AG04450 (cell line): ENCODE data around the gene PAWR. TPM values are rescaled to one million over a fixed set of nuclear protein-coding genes. Genes with fewer than 3 reads are reported as not detected.
"Not testable (repeated sequence)": the region's sequence is repeated elsewhere in the genome, so short reads cannot be mapped to it uniquely, and the experiment has no call there.

Experiments
- CTCF ChIA-PET: fragments of 300-600, 350-600 bp; formaldehyde crosslinking; extraction: SDS; loops from one replicate; lab custom pipeline; 2022; ENCODE audit warnings: antibody characterized with exemption, inconsistent platforms; lab: Charles Lee
- POLR2A ChIA-PET: fragments of 350-600 bp; formaldehyde crosslinking; extraction: SDS; loops from one replicate; lab custom pipeline; 2021; ENCODE audit warnings: antibody characterized with exemption, inconsistent platforms; lab: Yijun Ruan, JAX
- DNase-seq: peaks from one replicate; pipeline ENCODE4 v3.0.0-alpha.2; 2011; ENCODE audit warnings: low read depth, low spot score
- H3K27ac ChIP-seq: one replicate; pipeline ENCODE4 v1.5.1; 2012; ENCODE audit warnings: low read depth, low read length, control low read depth
- H3K27me3 ChIP-seq: one replicate; pipeline ENCODE4 v1.6.0; 2012; ENCODE audit warnings: low read length; ENCODE audit not compliant: control insufficient read depth, insufficient read depth
- H3K4me3 ChIP-seq: 2 replicates; pipeline ENCODE4 v1.5.1; 2011; ENCODE audit warnings: mild to moderate bottlenecking, low read depth, low read length, control low read depth
- H3K9me3 ChIP-seq: 2 replicates; pipeline ENCODE4 v1.5.1; 2012; ENCODE audit warnings: low read length; ENCODE audit not compliant: control insufficient read depth, insufficient read depth
- polyA plus RNA-seq: library from polyadenylated mRNA; depleted of rRNA; stranded (reverse); fragments of >200 nt; gene quantifications from 2 replicates; pipeline ENCODE4 v1.2.3, GENCODE V29; 2011
- TF ChIP-seq, protein P1 (sequence below): IDR thresholded peaks from 2 replicates; pipeline ENCODE4 v1.5.1; 2011; ENCODE audit warnings: low read depth, low read length, control low read depth, inconsistent platforms

Gene PAWR
- polyA plus RNA-seq, 1 experiment, result 15.7 TPM

DNA sequence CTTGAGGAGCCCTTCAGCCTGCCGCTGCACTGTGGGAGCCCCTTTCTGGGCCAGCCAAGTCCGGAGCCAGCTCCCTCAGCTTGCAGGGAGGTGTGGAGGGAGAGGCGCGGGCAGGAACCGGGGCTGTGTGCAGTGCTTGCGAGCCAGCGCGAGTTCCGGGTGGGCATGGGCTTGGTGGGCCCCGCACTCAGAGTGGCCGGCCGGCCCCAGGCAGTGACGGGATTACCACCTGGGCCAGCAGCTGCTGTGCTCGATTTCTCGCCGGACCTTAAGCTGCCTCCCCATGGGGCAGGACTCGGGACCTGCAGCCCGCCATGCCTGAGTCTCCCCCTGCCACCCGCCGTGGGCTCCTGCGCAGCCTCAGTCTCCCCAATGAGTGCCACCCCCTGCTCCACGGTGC is 116.9 kb downstream of the PAWR start:
- no peak overlapping the region for H3K27ac ChIP-seq
- no peak overlapping the region for H3K4me3 ChIP-seq
- TF ChIP-seq, protein P1, sequence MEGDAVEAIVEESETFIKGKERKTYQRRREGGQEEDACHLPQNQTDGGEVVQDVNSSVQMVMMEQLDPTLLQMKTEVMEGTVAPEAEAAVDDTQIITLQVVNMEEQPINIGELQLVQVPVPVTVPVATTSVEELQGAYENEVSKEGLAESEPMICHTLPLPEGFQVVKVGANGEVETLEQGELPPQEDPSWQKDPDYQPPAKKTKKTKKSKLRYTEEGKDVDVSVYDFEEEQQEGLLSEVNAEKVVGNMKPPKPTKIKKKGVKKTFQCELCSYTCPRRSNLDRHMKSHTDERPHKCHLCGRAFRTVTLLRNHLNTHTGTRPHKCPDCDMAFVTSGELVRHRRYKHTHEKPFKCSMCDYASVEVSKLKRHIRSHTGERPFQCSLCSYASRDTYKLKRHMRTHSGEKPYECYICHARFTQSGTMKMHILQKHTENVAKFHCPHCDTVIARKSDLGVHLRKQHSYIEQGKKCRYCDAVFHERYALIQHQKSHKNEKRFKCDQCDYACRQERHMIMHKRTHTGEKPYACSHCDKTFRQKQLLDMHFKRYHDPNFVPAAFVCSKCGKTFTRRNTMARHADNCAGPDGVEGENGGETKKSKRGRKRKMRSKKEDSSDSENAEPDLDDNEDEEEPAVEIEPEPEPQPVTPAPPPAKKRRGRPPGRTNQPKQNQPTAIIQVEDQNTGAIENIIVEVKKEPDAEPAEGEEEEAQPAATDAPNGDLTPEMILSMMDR, result no peak
- CTCF ChIA-PET, result no interaction called here
- DNase-seq, result no peak
- POLR2A ChIA-PET, result no interaction called here
- H3K9me3 ChIP-seq, result peaks cover 27% of the 10 kb centered on the region
- no peaks in the 10 kb centered on the region for H3K27me3 ChIP-seq

DNA sequence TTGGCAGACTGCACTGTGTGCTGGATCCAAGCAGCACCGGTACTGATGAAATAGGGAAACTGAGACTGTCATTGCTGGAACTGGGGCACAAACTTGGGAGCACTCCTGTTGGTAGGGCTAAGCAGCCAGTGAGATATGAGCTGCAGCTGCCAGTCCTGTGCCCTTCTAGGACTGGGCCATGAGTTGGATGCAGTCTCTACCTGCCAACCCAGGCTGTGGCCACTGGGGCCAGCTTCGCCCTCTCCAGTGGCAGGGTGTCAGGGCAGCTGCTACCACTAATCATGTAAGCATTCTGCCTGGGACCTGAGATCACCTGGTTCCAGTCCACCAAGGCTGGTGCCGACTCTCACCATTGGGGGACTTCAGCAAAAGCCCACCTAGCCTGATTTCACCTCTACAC is 121.1 kb downstream of the PAWR start:
- POLR2A ChIA-PET, result no interaction called here
- Histone ChIP-seq H3K4me3 (no peak overlapping the region), H3K9me3 (peaks cover 33% of the 10 kb centered on the region), H3K27ac (no peak overlapping the region), H3K27me3 (no peaks in the 10 kb centered on the region)
- CTCF ChIA-PET, result no interaction called here
- TF ChIP-seq, protein P1, result no peak
- no peak for DNase-seq

DNA sequence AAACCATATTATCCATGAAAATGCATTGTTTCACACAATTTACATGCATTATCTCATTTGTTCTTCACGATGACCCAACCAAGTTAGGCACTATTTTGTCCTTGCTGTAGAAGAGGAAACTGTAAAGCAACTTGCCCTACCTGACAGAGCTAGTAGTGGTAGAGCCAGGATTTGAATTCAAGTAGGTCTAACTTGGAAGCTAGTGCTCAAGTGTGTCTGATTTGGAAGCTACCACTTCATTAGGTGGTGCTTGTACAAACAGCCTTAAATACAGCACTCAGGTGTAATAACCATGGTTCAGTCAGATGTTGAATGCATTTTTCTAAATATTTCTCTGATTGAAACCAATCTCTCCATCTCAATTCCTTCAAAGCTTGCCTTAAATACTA is 123.6 kb downstream of the PAWR start:
- TF ChIP-seq, protein P1, result no peak
- POLR2A ChIA-PET, result no interaction called here
- no peak for DNase-seq

DNA sequence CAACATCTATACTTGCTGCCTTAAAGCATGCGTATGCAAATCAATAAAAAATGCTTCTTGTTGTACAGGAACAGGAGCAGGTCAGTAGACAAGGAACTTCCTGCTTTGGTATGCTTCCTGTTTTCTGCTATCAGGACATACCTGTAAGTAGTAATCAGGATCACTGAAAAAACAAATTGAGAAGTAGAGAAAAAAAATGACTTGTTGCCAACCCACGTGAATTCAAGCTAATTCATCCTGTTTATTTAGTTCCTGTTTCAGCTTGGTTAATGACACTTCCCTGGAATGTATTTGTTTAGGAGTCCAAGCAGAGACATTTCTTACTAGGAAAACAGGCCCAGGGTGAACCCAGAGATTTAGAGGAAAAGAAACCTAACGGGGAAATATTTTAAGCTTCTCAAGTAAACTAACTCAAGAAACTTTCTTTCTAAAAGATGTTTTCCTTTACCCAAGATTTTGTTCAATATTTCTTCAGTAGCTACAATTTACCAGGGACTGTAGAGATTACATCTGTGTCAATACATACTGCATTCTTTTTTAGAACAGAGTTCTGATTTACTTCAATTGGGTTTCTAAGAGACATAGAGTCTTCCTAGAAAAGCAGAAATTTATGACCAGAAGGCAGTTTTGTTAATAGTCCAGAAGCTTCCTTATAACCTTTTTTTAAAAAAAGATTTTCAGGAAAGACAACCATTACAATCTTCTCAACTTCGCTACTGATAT is 124.2 kb downstream of the PAWR start:
- TF ChIP-seq, protein P1, result no peak
- Histone ChIP-seq H3K27ac (no peak overlapping the region), H3K27me3 (no peaks in the 10 kb centered on the region), H3K4me3 (no peak overlapping the region), H3K9me3 (peaks cover 17% of the 10 kb centered on the region)
- ChIA-PET POLR2A (interaction anchor here (0.7 kb wide), 1 partner anchor 699 kb away, joined by 7 read pairs; no protein-coding TSS in a partner anchor), CTCF (interaction anchor here (1.2 to 1.6 kb wide), 2 partner anchors 9 to 703 kb away, joined by 3 to 4 read pairs; no protein-coding TSS in a partner anchor)
- no peak for DNase-seq

More for the DNA sequence above, 123.6 kb downstream of the PAWR start:
- no peaks in the 10 kb centered on the region for H3K27me3 ChIP-seq
- CTCF ChIA-PET, result interaction anchor here (1.2 to 1.6 kb wide), 2 partner anchors 9 to 703 kb away, joined by 3 to 4 read pairs; no protein-coding TSS in a partner anchor
- H3K27ac ChIP-seq, result no peak overlapping the region
- peaks cover 17% of the 10 kb centered on the region for H3K9me3 ChIP-seq
- no peak overlapping the region for H3K4me3 ChIP-seq

DNA sequence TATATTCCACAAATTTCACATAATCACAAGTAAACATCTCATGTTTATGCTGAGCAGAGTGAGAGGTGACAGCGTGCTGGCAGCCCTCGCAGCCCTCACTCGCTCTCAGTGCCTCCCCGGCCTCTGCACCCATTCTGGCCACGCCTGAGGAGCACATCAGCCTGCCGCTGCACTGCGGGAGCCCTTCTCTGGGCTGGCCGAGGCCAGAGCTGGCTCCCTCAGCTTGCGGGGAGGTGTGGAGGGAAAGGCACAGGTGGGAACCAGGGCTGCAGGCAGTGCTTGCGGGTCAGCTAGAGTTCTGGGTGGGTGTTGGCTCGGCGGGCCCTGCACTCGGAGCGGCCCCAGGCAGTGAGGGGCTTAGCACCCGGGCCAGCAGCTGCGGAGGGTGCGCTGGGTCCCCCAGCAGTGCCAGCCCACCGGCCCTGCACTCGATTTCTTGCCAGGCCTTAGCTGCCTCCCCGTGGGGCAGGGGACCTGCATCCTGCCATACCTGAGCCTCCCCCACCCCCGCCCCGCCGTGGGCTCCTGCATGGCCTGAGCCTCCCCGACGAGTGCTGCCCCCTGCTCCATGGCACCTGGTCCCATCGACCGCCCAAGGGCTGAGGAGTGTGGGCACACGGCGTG is 125.9 kb downstream of the PAWR start:
- CTCF ChIA-PET, DNase-seq: not testable (repeated sequence)

More for the DNA sequence above, 125.9 kb downstream of the PAWR start:
- peaks cover 19% of the 10 kb centered on the region for H3K9me3 ChIP-seq
- not testable (repeated sequence) for H3K27me3 ChIP-seq, H3K27ac ChIP-seq, H3K4me3 ChIP-seq
- POLR2A ChIA-PET, result interaction anchor here (0.7 kb wide), 1 partner anchor 18 kb away, joined by 3 read pairs; no protein-coding TSS in a partner anchor
